NCI-H2227 (cell line): Measurements from ENCODE around the gene FMR1.

Experiments
- DNase-seq: peaks from one replicate; lab custom pipeline; 2025; ENCODE audit not compliant: unreplicated experiment; lab: John Stamatoyannopoulos, UW

Gene FMR1

GRCh38 chrX:147914591-147914990 lies 2.9 kb downstream of the FMR1 start:
- DNase-seq = no peak

DNA sequence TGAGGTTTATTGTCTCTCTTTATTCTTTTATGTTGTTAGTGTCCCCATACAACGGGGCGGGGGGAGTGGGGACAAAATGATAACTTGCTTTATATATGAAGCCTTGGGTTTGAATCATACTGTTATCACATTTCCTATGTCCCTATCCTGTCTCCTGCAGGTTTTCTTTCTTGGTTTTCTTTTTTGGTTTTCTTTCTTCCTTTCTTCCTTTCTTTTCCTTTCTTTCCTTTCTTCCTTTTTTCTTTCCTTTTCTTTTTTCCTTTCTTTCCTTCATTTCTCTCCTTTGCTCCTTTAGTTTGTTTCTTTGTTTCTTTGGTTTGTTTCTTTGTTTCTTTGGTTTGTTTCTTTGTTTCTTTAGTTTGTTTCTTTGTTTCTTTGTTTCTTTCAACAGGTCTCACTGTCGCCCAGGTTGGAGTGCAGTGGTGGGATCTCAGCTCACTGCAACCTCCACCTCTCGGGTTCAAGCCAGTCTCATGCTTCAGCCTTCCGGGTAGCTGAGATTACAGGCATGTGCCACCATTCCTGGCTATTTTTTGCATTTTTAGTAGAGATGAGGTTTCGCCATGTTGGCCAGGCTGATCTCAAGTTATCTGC lies 4.8 kb downstream of the FMR1 start:
- DNase-seq = no peak

- no peak for DNase-seq
These were observed 6.3 kb downstream of the FMR1 start for GRCh38 chrX:147917700-147918695.

DNA sequence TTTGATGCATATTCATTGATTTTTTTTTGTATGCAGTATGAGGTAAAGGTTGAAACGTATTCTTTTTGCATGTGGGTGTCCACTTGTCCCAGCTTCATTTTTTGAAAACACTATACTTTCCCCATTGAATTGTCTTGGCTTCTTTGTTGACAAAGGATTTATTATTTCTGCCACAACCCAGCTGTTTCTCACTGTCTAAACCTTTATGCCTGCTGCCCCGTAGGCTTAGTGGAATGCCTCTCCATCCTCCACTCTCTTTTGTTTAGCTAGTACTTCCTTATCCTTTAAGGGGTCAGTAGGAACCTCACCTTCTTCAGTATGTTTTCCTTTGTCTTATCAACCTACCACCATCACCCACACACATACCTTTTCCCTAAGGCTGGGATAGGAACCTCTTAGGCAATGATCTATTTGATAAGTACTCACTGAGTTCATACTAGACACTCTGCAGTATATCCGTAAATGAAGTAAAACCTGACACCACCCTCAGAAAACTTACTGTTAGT lies 8.5 kb downstream of the FMR1 start:
- DNase-seq = no peak

DNA sequence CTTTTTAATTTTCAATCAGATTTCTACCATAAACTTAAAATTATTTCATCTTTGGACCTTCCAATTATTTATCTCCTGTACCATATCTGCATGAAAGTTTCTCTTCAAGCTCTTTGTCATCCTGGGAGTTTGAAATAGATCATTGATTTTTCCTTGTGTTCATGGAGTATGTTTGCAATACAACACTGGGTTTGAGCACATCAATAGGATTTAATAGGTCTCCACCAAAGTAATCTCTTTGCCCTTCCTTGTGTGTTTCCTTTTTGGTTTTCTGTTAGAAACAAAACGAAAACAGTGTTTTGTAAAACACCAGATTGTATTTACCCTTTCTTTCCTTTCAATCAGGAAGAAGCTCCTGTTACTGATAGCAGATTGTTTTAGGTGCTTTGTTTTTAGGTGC lies 11.9 kb downstream of the FMR1 start:
- no peak for DNase-seq

GRCh38 chrX:147927256-147927655 lies 15.5 kb downstream of the FMR1 start:
- DNase-seq = no peak

- no peak for DNase-seq
These were observed 22.1 kb downstream of the FMR1 start for GRCh38 chrX:147933815-147934214.

DNA sequence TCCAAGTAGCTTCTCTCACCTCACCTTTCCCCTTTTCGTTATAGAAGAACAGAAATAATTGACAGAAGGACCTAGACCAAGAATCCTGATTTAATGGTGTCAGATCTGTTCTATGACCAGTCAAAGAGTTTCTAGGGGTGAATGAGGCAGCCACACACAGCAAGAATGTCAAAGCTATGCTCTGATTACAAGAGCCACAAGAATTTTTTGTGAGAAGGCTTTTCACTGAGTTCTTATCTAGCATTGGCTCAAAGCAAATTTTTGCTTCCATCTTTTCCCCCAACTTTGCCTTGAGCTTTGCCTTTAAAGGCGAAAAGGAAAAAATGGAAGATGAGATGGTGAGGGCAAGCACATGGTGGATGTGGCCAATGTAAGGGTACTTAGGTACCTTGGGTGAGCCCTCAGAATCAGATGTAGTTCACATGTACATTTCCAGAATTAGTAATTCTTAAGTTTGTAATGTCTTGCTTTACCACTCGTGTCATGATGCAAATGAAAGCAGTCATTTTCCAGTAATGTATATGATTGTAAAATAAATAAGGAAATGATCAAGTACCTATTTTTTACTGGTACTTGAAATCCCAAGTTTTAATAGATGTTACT lies 23.5 kb downstream of the FMR1 start:
- DNase-seq = no peak

DNA sequence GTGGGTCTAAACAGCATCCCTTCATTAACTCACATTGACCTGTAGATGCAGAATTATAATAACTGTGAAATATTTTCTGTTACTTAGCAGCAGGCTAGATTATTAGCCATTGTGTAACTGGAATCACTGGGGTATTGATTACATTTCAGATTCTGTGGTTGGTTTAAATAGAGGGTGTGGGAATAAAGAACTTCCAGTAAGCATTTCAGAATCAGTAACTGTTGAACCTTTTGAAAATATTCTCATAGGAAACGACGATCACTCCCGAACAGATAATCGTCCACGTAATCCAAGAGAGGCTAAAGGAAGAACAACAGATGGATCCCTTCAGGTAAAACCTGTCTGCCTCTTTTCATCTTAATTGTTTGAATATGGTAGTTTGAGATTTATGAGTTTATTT lies 33.6 kb downstream of the FMR1 start:
- no peak for DNase-seq

GRCh38 chrX:147948531-147948930 lies 36.8 kb downstream of the FMR1 start:
- DNase-seq = no peak

DNA sequence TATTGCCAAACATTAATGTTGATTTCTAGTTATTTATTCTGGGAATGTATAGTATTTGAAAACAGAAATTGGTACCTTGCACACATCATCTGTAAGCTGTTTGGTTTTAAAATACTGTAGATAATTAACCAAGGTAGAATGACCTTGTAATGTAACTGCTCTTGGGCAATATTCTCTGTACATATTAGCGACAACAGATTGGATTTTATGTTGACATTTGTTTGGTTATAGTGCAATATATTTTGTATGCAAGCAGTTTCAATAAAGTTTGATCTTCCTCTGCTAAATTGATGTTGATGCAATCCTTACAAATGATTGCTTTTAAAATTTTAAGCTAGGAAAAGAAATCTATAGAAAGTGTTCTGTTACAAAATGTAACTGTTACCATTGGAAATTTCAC lies 38.6 kb downstream of the FMR1 start:
- no peak for DNase-seq

- no peak for DNase-seq
These were observed 42.3 kb downstream of the FMR1 start for GRCh38 chrX:147953976-147954375.

GRCh38 chrX:147957291-147957690 lies 45.6 kb downstream of the FMR1 start:
- no peak for DNase-seq

GRCh38 chrX:147958291-147958690 lies 46.6 kb downstream of the FMR1 start:
- DNase-seq = no peak

- DNase-seq = no peak
These were observed 49.0 kb downstream of the FMR1 start for GRCh38 chrX:147960722-147961121.

- DNase-seq = no peak
These were observed 50.8 kb downstream of the FMR1 start for GRCh38 chrX:147962476-147962875.

- DNase-seq = no peak
These were observed 67.2 kb downstream of the FMR1 start for GRCh38 chrX:147978931-147979330.

GRCh38 chrX:147981038-147981752 lies 69.5 kb downstream of the FMR1 start, which contains the start of gene FMR1NB:
Gene FMR1NB, plus strand, starts transcription at chrX:147981337. Its CDS starts 66 bp downstream, at chrX:147981403.
- DNase-seq = peak; percentile 32
